H1 (cell line): ENCODE measurements around the gene SERPINB8.

ENCODE experiments used
- FOSL1 ChIP-seq: IDR thresholded peaks from 2 replicates; pipeline ENCODE4 v1.6.1; 2011; ENCODE audit warnings: mild to moderate bottlenecking, low read depth, low read length, moderate library complexity; ENCODE audit not compliant: insufficient read depth
- POLR2A ChIP-seq, 2 experiments: IDR thresholded peaks; 1 replicate in 1 of 2; 2 replicates in 1 of 2; pipeline ENCODE4 v1.6.1; 2011; ENCODE audit warnings: low read depth in 2 of 2, low read length in 2 of 2, mild to moderate bottlenecking in 2 of 2; ENCODE audit errors: control extremely low read depth in 1 of 2
- SIN3A ChIP-seq, 2 experiments: IDR thresholded peaks in 1 of 2; conservative IDR thresholded peaks in 1 of 2; 2 replicates each; pipeline ENCODE4 v1.6.1; 2011 to 2012; ENCODE audit warnings: low read length in 2 of 2, improper control_type of control experiment in 1 of 2, low read depth in 1 of 2, mild to moderate bottlenecking in 1 of 2
- SP1 ChIP-seq: IDR thresholded peaks from 2 replicates; pipeline ENCODE4 v1.6.1; 2011; ENCODE audit warnings: low read depth, low read length
- TBP ChIP-seq: IDR thresholded peaks from 2 replicates; pipeline ENCODE4 v1.6.1; 2011; ENCODE audit warnings: low read depth, low read length, improper control_type of control experiment
- TEAD4 ChIP-seq: IDR thresholded peaks from 2 replicates; pipeline ENCODE4 v1.6.1; 2012; ENCODE audit warnings: low read depth, low read length, inconsistent platforms, mixed read lengths
- YY1 ChIP-seq: IDR thresholded peaks from 2 replicates; pipeline ENCODE4 v1.6.1; 2011; ENCODE audit warnings: low read depth, mild to moderate bottlenecking, low read length
- ZNF274 ChIP-seq: IDR thresholded peaks from 2 replicates; pipeline ENCODE4 v1.7.0; 2012; ENCODE audit warnings: low read length, borderline replicate concordance; ENCODE audit errors: extremely low read depth
- TF ChIP-seq, protein P1 (sequence below), 3 experiments: IDR thresholded peaks; 1 replicate in 2 of 3; 2 replicates in 1 of 3; pipeline versions ENCODE4 v1.5.1 to v1.6.1; 2011; ENCODE audit warnings: low read length in 3 of 3, mild to moderate bottlenecking in 3 of 3, inconsistent platforms in 2 of 3, low read depth in 1 of 3, moderate library complexity in 1 of 3; ENCODE audit not compliant: insufficient read depth in 1 of 3; ENCODE audit errors: control extremely low read depth in 1 of 3

DNA sequence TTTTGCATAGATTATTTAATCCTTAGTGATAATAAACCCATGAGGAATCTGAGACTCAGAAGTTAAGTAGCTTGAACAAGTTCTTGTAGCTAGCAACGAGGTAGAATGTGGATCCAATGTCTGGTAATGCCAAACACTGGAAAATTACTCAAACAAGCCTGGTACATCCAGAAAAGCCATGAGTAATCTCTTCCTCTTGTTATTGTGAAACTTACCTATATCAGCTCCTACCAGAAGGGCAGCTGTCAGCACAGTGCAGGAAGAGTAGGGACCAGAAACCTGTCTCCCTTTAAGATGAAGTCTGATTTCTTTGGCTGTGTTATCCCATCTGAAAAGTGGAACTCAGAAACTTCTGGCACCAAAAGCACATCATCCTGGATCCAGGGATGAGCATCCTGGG is 7.7 kb upstream of the SERPINB8 start:
- TF ChIP-seq, protein P1, sequence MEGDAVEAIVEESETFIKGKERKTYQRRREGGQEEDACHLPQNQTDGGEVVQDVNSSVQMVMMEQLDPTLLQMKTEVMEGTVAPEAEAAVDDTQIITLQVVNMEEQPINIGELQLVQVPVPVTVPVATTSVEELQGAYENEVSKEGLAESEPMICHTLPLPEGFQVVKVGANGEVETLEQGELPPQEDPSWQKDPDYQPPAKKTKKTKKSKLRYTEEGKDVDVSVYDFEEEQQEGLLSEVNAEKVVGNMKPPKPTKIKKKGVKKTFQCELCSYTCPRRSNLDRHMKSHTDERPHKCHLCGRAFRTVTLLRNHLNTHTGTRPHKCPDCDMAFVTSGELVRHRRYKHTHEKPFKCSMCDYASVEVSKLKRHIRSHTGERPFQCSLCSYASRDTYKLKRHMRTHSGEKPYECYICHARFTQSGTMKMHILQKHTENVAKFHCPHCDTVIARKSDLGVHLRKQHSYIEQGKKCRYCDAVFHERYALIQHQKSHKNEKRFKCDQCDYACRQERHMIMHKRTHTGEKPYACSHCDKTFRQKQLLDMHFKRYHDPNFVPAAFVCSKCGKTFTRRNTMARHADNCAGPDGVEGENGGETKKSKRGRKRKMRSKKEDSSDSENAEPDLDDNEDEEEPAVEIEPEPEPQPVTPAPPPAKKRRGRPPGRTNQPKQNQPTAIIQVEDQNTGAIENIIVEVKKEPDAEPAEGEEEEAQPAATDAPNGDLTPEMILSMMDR (IDR thresholded peaks at IDR 0.05; ENCODE audit: control extremely low read depth in 1 of 3, insufficient read depth in 1 of 3, low read depth in 1 of 3, low read length in 3 of 3): no peak
- TF ChIP-seq YY1: no peak
- no peak for TF ChIP-seq POLR2A (IDR thresholded peaks at IDR 0.05; ENCODE audit: control extremely low read depth in 1 of 2, low read depth in 2 of 2, low read length in 2 of 2)
- TF ChIP-seq TBP: no peak
- no peak for TF ChIP-seq SIN3A (conservative IDR thresholded peaks at IDR 0.05 in 1 of 2, IDR thresholded peaks at IDR 0.05 in 1 of 2; ENCODE audit: low read depth in 1 of 2, low read length in 2 of 2)
- no peak for TF ChIP-seq ZNF274
- no peak for TF ChIP-seq SP1
- no peak for TF ChIP-seq TEAD4
- no peak for TF ChIP-seq FOSL1
